GM19023 (cell line): ENCODE data around the gene CD37.

Experiments
- ATAC-seq: cut with Tn5 transposase; IDR thresholded peaks from one replicate; pipeline ENCODE4 v1.9.1; 2021; ENCODE audit warnings: mild to moderate bottlenecking, moderate library complexity; ENCODE audit not compliant: unreplicated experiment

The CD37 gene

DNA sequence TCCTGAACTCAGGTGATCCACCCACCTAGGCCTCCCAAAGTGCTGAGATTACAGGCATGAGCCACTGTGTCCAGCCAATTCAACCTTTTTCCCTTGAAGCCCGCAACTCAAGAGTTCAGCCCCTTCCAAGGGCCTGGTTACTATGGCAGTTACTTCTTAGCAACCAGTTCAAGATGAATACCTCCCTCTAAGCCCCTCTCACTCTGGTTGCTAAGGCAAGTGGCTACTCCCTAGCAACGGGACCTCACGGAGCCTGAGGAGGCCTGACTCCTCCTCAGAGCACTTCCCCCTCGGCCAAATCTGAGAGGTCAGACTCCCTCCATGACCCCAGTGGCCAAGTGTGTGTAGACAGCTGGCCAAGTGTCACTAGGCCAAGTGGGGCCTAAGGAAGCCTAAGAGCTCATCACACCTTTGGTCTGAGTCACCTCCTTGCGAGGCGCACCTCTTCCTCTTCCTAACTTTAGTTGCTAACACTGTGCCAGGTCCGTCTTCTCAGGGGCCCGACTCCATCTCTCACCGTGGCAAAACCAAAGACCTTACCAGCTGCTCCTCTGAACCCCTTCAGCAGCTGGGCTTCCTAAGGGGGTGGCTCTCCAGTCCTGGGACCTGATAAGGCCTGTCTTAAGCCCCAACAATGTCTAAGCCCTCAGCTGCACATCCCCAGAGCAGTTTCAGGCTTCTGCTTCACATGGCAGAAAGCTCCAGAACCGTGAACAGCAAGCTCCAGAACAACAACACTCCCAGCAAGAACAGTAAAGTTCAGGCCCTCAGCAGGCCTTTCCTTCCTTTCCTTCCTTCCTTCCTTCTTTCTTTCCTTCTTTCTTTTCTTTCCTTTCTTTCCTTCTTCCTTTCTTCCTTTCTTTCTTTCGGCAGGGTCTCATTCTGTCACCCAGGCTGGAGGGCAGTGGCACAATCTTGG is 9.6 kb downstream of the CD37 start:
- ATAC-seq = no peak

DNA sequence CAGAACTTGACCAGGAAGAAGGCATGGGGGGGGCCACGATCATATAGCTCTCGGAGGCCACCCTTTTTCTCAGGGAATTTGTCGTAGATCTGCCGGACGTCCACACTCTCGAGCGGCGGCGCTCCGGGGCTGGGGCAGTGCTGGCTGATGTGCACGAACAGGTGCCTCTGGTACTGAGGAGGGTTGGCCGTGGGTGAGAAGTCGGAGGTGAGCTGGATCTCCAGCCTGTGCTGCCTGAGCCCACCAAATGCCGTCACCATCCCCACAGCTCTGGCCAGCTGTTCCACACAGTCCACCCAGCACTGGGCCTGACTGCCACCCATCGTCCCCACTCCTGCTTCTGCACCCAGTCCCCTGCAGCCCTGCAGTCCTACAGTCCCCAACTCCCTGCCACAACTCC is 12.0 kb downstream of the CD37 start:
- no peak for ATAC-seq

DNA sequence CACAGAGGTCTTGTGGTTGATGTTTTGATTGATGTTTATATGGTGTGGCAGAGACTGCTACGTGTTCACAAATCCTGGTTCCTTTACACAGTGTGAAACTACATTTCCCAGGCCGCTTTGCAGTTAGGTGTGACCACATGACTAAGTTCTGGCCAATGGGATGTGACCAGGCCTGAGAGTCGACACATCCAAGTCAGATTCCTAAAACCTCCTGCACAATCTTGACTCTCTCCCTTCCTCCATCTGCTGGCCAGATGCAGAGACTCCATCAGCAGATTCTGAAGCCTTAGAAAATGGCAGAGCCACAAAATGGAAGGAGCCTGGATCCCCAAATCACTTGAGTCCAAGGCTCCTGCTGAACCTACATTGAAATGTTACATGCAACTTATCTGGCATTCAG is 12.6 kb downstream of the CD37 start:
- ATAC-seq = no peak

DNA sequence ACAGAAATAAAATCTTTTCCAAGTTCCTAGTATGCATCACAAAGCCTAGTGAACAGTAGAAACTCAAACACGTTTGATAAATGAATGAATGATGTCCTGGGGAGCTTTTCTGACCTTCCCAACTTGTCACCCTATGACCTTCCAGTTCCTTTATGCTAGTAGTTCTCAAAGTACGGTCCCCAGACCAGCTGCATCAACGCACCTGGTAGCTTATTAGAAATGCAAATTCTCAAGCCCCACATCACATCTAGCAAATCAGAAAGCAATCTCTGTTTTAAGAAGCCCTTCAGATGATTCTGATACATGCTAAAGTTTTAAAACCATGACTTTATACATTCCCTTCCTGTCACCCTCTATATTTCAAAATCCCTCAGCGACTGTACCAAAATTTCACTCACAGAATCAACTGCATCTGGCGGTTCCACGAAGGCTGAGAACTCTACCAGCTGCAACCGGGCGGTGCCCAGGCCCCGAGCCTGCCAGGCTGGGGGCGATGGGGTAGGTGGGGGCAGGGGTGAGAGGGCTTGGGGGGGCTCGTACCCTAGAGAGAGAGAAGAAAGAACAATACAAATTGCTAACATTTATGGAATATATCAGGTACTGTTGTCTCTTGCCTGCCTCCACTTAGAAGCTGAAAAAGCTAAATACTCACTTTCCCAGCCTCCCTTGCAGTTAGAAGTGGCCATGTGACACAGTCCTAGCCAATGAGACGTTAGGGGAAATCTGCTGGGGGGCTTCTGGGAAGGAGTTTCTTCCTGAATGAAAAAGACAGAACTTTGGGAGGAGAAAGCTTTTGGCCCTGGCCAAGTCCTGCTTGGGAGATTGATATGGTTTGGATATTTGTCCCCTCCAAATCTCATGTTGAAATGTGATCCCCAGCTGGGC is 13.3 kb downstream of the CD37 start:
- no peak for ATAC-seq

DNA sequence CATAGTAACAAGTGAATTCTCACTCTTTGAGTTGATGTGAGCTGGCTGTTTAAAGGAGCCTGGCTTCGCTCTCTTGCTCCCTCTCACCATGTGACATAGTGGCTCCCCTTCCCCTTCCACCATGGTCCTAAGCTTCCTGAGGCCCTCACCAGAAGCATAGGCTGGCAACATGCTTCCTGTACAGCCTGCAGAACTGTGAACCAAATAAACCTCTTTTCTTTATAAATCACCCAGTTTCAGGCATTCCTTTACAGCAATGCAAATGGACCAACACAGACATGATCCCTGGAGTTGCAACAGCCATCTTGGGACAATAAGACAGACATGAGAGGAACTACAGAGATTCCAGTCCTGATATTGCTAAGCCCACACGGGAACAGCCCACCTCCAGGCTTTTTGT is 14.4 kb downstream of the CD37 start:
- ATAC-seq = no peak

DNA sequence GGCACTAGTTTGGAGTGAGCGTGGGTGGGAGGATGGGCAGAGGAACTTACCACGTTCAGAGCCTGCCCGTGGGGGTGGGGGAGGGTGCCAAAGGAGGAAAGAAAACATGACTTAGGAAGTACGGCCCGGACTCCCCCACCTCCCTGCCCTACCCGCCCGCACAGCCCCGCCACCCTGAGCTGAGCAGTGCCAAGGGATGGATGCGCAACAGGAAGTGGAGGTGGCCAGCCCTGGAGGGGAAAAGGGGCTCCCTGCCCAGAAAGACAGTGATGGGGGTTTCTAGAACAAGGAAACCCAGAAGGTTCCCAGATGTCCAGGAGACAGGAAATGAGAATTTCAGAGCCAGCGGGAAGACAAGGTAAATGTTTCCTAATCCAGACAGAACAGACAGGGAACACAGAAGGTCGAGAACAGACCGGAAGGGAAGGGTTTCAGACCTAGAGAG is 20.7 kb downstream of the CD37 start:
- no peak for ATAC-seq

DNA sequence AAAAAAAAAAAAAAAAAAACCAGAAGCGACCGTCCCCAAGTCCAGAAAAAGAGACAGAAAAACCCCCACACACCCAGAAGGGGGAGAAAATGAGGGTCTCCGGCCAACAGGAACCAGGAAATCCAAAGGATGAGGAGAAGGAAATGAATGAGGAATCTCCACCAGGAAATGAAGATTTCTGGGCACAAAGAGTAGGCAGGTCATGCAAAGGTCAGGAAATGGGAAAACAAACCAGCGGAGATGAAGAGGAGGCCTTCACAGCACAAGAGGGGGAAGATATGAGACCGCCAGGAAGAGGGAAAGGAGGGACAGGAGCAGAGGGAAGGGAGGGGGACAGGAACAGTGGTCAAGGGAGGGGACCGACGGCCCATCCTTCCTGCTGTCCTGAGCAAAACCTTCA is 21.2 kb downstream of the CD37 start:
- no peak for ATAC-seq

DNA sequence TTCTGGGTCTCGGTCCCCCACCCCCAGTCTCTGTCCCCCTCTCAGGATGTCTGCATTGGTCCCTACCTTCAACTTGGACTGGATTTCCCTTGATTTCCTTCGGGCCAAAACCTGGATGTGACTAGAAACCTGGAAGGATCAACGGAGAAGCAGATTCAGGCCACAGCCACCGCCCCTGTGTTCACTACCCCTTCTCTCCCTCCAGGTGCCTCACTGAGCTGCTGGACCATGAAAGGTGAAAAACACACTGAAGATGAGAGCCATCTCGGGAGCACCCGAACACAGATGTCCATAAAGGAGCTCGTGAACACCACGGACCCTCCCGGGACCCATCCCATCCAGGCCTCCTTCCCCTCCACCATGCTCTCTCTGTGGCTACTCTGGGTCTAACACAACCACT is 22.0 kb downstream of the CD37 start:
- no peak for ATAC-seq

DNA sequence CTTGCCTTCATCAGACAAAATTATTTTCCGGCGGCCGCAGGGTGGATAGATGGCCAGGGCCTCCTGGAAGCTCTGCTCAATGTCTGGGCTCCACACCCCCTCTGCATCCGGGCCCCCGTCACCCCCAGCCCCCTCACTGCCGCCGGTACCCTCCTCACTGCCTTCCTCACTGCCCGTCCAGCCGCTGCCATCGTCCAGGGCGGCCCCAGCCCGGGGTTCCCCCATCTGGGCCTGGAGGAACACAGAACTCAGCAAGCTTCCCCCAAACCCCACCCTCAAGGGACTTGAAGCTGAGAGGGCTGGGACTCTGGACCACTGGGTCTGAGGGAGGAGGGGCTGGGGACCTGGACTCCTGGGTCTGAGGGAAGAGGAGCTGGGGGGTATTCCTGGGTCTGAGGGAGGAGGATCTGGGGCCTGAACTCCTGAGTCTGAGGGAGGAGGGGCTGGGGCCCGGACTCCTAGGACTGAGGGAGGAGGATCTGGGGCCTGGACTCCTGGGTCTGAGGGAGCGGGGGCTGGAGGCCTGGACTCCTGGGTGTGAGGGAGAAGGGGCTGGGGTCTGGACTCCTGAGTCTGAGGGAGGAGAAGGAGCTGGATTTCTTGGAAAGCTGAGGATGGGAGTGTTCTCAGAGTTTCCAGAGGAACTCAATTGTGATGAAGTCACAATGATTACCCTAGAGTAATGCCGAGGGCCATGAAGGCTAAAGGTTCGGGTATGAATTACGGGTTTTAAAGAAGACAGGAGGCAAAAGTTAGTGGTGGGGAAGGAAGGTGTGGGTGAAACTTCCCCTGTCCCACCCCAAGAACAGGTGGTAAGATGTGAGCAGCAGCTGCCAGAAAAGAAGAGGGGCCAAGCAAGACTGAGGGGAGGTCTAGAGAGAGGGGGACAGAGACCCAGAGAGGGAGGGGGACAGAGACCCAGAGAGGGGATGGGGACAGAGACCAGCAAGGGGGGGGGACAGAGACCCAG is 24.9 kb downstream of the CD37 start:
- ATAC-seq = no peak

DNA sequence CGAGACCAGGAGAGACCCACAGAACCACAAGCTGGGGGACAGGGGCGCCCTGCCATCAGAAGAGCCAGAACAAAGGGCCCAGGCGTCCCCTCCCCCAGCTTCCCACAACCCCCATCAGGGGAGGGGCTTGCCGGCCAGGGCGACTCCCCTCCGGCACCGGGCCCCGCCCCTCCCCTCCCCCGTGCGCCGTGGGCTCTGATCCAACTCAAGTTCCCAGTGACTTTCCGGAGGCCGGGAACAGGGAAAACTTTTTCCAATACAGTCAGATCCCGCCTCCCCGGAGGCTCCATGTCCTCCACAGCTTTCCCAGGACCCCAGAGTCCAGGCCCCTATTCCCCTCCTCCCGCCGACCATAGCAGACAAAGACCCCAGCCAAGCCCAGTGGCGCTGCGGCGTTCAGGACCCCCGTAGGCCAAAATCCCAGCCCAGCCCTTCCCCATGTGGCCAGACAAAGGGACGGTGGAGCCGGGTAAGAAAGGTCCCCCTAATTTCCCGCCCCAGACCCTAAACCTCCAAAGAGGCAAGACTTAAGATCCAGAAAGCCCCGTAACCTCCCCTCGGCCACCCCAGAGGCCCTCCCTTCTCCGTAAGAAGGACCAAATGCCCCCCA is 26.3 kb downstream of the CD37 start:
- no peak for ATAC-seq

DNA sequence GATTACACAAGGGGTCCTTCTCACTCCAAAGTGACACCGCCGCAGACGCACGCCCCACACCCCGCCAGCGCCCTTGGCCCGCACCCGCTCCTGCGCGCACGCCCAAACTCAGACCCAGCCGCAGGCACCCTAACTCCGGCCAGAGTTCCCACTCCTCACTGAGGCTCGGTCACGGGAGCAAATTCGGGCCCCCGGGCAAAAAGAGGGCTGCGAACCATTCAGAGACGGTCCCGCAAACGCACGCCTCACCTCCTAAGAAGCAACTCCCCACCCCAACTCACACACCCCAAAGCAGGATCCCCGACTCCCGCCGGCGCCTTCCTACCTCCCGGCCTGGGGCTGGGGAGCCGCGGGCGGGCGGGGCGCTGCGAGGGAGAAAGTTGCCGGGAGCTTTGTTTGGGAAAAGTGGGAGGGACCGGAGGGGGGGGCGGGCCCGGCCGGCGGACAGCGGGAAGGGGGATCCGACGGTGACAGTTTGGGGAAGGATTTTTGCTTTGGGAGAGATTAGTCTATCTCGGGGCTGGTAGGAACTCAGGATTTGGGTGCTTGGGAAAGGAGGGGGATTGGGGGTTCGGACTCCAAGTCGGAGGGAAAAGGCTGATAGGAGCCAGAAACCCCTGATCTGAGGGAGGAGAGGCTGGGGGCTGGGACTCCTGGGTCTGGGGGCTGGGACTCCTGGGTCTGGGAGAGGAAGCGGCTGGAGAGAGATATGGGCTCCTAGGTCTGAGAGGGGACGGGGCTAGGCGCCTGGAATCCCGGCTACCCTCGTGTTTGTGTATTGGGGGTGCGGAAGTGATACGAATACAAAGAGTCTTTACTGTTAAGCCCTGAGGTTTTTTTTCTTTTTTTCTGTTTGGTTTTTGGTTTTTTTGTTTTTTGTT is 27.1 kb downstream of the CD37 start, which contains the start of gene TEAD2:
Gene TEAD2 (minus strand): TSS at position 369 of the 881 bp plus-strand sequence. CDS start 2,341 bp downstream, outside the sequence.
- no peak for ATAC-seq

DNA sequence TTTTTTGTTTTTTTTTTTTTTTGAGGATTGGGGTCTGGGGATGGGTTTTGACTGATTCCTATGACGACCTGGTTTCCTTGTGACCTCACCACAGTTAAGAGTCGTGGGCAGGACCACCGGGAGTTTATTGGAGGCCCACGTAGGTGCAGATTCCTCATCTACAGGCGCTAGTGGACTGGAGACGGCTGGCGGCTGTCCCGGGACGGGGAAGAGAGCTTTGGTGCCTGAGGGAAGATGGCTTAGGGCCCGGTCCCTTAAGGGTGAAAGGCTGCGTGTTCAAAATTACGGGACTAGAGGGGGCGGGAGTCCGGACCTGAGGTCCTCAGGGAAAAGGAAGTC is 27.7 kb downstream of the CD37 start:
- no peak for ATAC-seq

DNA sequence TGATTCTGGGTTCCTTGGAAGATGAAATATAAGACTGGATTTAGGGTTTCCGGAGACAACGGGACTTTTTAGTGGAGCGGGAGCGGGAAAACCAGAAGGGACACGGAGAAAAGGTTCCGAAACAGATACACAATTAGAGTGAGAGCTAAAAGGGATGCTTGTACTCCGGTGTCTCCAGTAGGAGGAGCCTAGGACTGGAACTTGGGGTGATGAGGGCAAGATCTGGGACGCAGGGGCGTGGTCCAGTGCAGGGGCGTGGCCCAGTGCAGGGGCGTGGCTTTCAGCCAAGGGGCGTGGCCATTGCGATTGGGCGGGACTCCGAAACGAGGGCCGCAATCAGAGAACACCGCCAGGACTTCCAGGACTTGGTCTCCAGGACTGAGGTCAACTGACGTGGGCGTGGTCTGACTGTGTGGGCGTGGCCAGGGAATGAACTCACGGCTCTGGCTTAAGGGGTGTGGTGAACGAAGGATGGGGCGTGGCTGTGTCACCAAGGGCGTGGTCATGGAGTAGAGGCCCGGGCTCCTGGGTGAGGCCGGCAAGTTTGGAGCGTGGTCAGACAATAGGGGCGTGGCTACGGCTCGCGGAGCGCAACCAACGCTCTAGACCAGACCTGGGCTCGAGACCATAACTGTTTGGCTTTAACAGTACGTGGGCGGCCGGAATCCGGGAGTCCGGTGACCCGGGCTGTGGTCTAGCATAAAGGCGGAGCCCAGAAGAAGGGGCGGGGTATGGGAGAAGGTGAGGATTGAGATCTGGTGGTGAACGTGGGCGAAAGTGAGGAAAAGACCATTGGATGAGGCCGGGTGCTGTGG is 28.3 kb downstream of the CD37 start, which contains the start of gene DKKL1:
Gene DKKL1 (plus strand): TSS at position 610 of the 815 bp plus-strand sequence. CDS start 122 bp downstream, at position 732.
- ATAC-seq = no peak

DNA sequence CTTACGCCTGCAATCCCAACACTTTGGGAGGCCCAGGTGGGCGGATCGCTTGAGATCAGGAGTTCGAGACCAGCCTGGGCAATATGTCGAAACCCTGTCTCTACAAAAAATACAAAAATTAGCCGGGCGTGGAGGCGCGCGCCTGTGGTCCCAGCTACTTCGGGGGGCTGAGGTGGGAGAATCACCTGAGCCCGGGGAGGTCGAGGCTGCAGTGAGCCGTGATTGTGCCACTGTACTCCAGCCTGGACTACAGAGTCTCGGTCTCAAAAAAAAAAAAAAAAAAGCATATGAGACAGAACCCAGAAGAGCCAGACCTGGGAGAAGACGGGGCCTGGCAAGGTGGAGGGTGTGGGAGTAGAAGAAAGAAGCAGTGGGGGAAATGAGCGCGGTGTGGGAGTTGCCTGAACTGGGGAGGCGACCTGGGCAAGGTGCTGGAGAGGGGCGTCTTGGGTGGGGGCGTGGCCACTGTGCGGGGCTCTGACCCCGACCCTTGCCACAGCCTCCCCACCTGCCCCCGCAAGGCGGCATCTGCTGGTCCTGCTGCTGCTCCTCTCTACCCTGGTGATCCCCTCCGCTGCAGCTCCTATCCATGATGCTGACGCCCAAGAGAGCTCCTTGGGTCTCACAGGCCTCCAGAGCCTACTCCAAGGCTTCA is 29.0 kb downstream of the CD37 start:
- ATAC-seq = no peak

DNA sequence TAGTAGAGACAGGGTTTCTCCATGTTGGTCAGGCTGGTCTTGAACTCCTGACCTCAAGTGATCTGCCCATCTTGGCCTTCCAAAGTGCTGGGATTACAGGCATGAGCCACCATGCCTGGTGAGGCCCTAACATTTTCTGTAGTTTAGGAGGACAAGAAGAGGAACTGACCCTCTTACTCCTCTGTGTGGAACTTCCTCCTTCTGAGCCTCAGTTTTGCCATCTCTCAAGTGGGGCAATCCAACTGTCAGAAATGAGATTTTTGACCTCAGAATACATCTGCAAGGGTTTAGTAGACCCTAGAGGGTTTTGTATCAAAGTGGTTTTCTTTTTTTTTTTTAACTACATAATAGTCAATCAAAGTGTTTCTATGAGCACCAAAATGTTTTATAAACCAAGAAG is 30.9 kb downstream of the CD37 start:
- ATAC-seq = no peak

DNA sequence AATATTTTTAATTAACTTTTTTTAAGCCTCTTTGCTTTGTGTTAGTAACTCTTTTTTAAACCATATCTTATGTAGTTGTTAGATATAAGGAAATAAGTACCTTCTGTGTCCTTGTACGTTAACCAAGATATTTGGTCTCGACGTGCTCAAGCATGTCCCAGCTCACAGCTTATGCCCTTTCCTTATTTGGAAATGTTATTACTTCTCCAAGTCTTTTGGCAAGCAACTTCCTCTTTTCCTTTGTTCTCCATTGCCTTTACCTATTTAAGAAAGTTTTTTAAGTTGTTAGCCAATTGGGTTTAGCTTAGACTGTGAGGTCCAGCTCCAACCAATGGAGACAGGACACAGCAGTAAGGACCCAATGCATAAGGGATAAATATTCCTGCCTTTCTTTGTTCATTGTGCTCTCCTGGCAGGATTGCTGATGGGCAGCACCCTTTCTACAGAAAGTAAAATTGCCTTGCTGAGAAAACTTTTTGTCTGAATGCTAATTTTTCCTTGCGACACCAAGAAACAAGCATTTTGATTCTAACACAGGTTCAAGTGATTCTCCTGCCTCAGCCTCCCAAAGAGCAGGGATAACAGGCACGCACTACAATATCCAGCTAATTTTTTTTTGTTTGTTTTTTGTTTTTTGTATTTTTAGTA is 33.6 kb downstream of the CD37 start:
- no peak for ATAC-seq

DNA sequence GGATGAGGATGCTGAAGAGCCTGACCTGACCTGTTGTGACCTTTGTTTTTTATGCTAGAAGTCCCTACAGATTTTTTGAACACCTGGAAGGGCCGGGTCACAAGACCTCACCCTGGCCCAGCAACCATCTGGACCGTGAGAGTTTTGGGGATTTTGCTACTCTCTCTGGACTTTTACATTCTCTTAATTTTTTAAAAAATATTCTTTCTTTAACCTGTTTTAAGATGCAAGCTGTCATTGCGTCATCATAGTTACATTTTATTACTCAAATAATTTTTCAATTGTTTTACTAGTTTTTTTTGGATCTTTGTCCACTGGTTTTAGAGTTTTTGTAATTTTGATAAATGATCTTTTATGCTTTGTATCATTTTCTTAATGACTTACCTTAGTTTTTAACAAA is 36.0 kb downstream of the CD37 start:
- ATAC-seq = no peak
